IMR-90 (cell line): ENCODE data around the gene ADH5. TPM values are rescaled to one million over a fixed set of nuclear protein-coding genes. Genes with fewer than 3 reads are reported as not detected.

Experiments
- ATAC-seq: fragments of 200-7000 bp; cut with Tn5 transposase; 2 replicates; pipeline ENCODE4 v1.9.1; 2020; ENCODE audit warnings: low read depth, mild to moderate bottlenecking, moderate library complexity
- BruUV-seq: library from RNA; stranded (reverse); fragments of 400-500 nt; replicated peaks from 2 replicates; lab custom pipeline; 2021; lab: Mats Ljungman, UMichigan
- CTCF ChIA-PET: fragments of 300-600 bp; formaldehyde crosslinking; extraction: SDS; loops from one replicate; lab custom pipeline; 2021; ENCODE audit warnings: antibody characterized with exemption; lab: Yijun Ruan, JAX
- POLR2A ChIA-PET: fragments of 300-600 bp; sonication (Branson Sonifier 250); formaldehyde crosslinking; loops from one replicate; lab custom pipeline; 2022; ENCODE audit warnings: antibody characterized with exemption; ENCODE audit not compliant: unreplicated experiment; lab: Charles Lee
- DNase-seq: peaks from one replicate; pipeline ENCODE4 v3.0.0; 2013
- H2AFZ ChIP-seq: replicated peaks from 2 replicates; pipeline ENCODE3; 2013; ENCODE audit warnings: low read length, mild to moderate bottlenecking; ENCODE audit not compliant: poor library complexity
- H2AK5ac ChIP-seq: 2 replicates; pipeline ENCODE4 v1.6.1; 2013; ENCODE audit warnings: low read depth, low read length, inconsistent platforms
- H2AK9ac ChIP-seq: replicated peaks from 2 replicates; pipeline ENCODE3; 2013; ENCODE audit warnings: mild to moderate bottlenecking, low read depth, low read length, moderate library complexity; ENCODE audit not compliant: poor library complexity
- H2BK120ac ChIP-seq: 2 replicates; pipeline ENCODE4 v1.6.1; 2013; ENCODE audit warnings: low read depth, low read length, inconsistent platforms
- H2BK15ac ChIP-seq: 3 replicates; pipeline ENCODE4 v1.6.1; 2013; ENCODE audit warnings: low read depth, low read length, inconsistent platforms
- H2BK20ac ChIP-seq: 2 replicates; pipeline ENCODE4 v1.6.1; 2013; ENCODE audit warnings: low read depth, mild to moderate bottlenecking, inconsistent platforms, low read length, moderate library complexity
- H2BK5ac ChIP-seq: 2 replicates; pipeline ENCODE4 v1.6.1; 2013; ENCODE audit warnings: mild to moderate bottlenecking, low read depth, low read length, inconsistent platforms; ENCODE audit not compliant: poor library complexity, severe bottlenecking
- H3K14ac ChIP-seq: replicated peaks from 2 replicates; pipeline ENCODE4 v1.6.1; 2013; ENCODE audit warnings: low read depth, low read length, inconsistent platforms
- H3K18ac ChIP-seq: 2 replicates; pipeline ENCODE4 v1.6.1; 2013; ENCODE audit warnings: low read depth, low read length, control low read depth
- H3K23ac ChIP-seq: 2 replicates; pipeline ENCODE4 v1.6.1; 2013; ENCODE audit warnings: low read depth, low read length, inconsistent platforms
- H3K27ac ChIP-seq: 2 replicates; pipeline ENCODE4 v1.5.1; 2013; ENCODE audit warnings: mild to moderate bottlenecking, control low read depth, low read length; ENCODE audit not compliant: insufficient read depth
- H3K27me3 ChIP-seq: 2 replicates; pipeline ENCODE4 v1.6.1; 2013; ENCODE audit warnings: low read length; ENCODE audit not compliant: control insufficient read depth, insufficient read depth
- H3K36me3 ChIP-seq: 2 replicates; pipeline ENCODE4 v1.6.1; 2013; ENCODE audit warnings: low read length, mixed read lengths; ENCODE audit not compliant: control insufficient read depth, insufficient read depth
- H3K4ac ChIP-seq: 2 replicates; pipeline ENCODE4 v1.6.1; 2013; ENCODE audit warnings: low read depth, low read length, inconsistent platforms
- H3K4me1 ChIP-seq: 2 replicates; pipeline ENCODE4 v1.6.1; 2013; ENCODE audit warnings: low read length, mixed read lengths; ENCODE audit not compliant: control insufficient read depth, insufficient read depth
- H3K4me2 ChIP-seq: 2 replicates; pipeline ENCODE4 v1.6.1; 2013; ENCODE audit warnings: low read depth, mild to moderate bottlenecking, control low read depth, low read length, moderate library complexity
- H3K4me3 ChIP-seq: 2 replicates; pipeline ENCODE4 v1.5.1; 2013; ENCODE audit warnings: low read depth, mild to moderate bottlenecking, control low read depth, low read length, moderate library complexity; ENCODE audit not compliant: insufficient read depth
- H3K56ac ChIP-seq: 2 replicates; pipeline ENCODE4 v1.6.1; 2013; ENCODE audit warnings: low read length, inconsistent platforms; ENCODE audit not compliant: insufficient read depth; ENCODE audit errors: extremely low read depth
- H3K79me1 ChIP-seq, 2 experiments: 2 replicates each; pipeline ENCODE4 v1.6.1; 2013; ENCODE audit warnings: low read length in 2 of 2, inconsistent platforms in 1 of 2, low read depth in 1 of 2
- H3K9ac ChIP-seq: 2 replicates; pipeline ENCODE4 v1.6.1; 2013; ENCODE audit warnings: low read depth, low read length, control low read depth
- H3K9me1 ChIP-seq: 2 replicates; pipeline ENCODE4 v1.6.1; 2013; ENCODE audit warnings: low read length, inconsistent platforms; ENCODE audit not compliant: insufficient read depth
- H3K9me3 ChIP-seq: 2 replicates; pipeline ENCODE4 v1.6.1; 2013; ENCODE audit warnings: low read length; ENCODE audit not compliant: control insufficient read depth, insufficient read depth
- H4K20me1 ChIP-seq: 2 replicates; pipeline ENCODE4 v1.6.1; 2013; ENCODE audit warnings: low read length, inconsistent platforms; ENCODE audit not compliant: insufficient read depth
- H4K5ac ChIP-seq: 2 replicates; pipeline ENCODE4 v1.6.1; 2013; ENCODE audit warnings: mild to moderate bottlenecking, low read depth, low read length, control low read depth
- H4K8ac ChIP-seq, 2 experiments: 2 replicates each; pipeline ENCODE4 v1.6.1; 2013; ENCODE audit warnings: low read depth in 2 of 2, low read length in 2 of 2, control low read depth in 1 of 2, inconsistent platforms in 1 of 2
- H4K91ac ChIP-seq: 2 replicates; pipeline ENCODE4 v1.6.1; 2013; ENCODE audit warnings: low read depth, low read length, inconsistent platforms; ENCODE audit not compliant: insufficient read depth
- BHLHE40 ChIP-seq: fragments of 150-350 bp; IDR thresholded peaks from 2 replicates; pipeline ENCODE4 v1.6.1; 2016; ENCODE audit warnings: mild to moderate bottlenecking, low read depth, low read length
- CEBPB ChIP-seq: IDR thresholded peaks from 2 replicates; pipeline ENCODE4 v1.6.1; 2012; ENCODE audit warnings: low read depth, low read length, improper control_type of control experiment
- CHD1 ChIP-seq: IDR thresholded peaks from 2 replicates; pipeline ENCODE4 v1.6.1; 2012; ENCODE audit warnings: low read depth, low read length, improper control_type of control experiment
- CTCF ChIP-seq: conservative IDR thresholded peaks from 2 replicates; pipeline ENCODE4 v1.5.1; 2012; ENCODE audit warnings: mild to moderate bottlenecking, low read depth, low read length, improper control_type of control experiment
- ELK1 ChIP-seq: fragments of 150-350 bp; IDR thresholded peaks from 2 replicates; pipeline ENCODE4 v1.6.1; 2016; ENCODE audit warnings: low read depth, mild to moderate bottlenecking, low read length, moderate library complexity, borderline replicate concordance
- MAFK ChIP-seq: IDR thresholded peaks from 2 replicates; pipeline ENCODE4 v1.6.1; 2012; ENCODE audit warnings: low read depth, low read length, improper control_type of control experiment
- MAZ ChIP-seq: IDR thresholded peaks from 2 replicates; pipeline ENCODE4 v1.6.1; 2012; ENCODE audit warnings: low read depth, mild to moderate bottlenecking, low read length, improper control_type of control experiment, moderate library complexity, borderline replicate concordance
- MXI1 ChIP-seq: IDR thresholded peaks from 2 replicates; pipeline ENCODE4 v1.6.1; 2012; ENCODE audit warnings: low read depth, mild to moderate bottlenecking, low read length, moderate library complexity, borderline replicate concordance
- NFE2L2 ChIP-seq: fragments of 150-350 bp; IDR thresholded peaks from 2 replicates; pipeline ENCODE4 v1.6.1; 2016; ENCODE audit warnings: low read depth, mild to moderate bottlenecking, low read length
- POLR2A ChIP-seq: IDR thresholded peaks from 2 replicates; pipeline ENCODE4 v1.6.1; 2012; ENCODE audit warnings: mild to moderate bottlenecking, low read depth, low read length
- RAD21 ChIP-seq: IDR thresholded peaks from 2 replicates; pipeline ENCODE4 v1.6.1; 2012; ENCODE audit warnings: low read length, improper control_type of control experiment
- SMC3 ChIP-seq: fragments of 150-350 bp; IDR thresholded peaks from 2 replicates; pipeline ENCODE4 v1.6.1; 2016; ENCODE audit warnings: low read depth, mild to moderate bottlenecking, antibody characterized with exemption, low read length, moderate library complexity
- USF2 ChIP-seq: fragments of 150-350 bp; IDR thresholded peaks from 2 replicates; pipeline ENCODE4 v1.6.1; 2017; ENCODE audit warnings: mild to moderate bottlenecking, antibody characterized with exemption, low read length, low read depth
- WGBS, 2 experiments: methylation state at CpG; one replicate each; pipeline versions ENCODE4 v1.1.5 to v1.1.7; 2013; ENCODE audit warnings: missing lambda C conversion rate in 2 of 2; ENCODE audit not compliant: insufficient read length in 1 of 2; ENCODE audit errors: extremely low coverage in 2 of 2; 5-methylcytosine and 5-hydroxymethylcytosine counted together
- dilution Hi-C: fragments of 300-500 bp; cut with HindIII; formaldehyde crosslinking; loops from one replicate; pipeline ENCODE4 v1.14.3; 2018; ENCODE audit warnings: low sequenced_read_pairs; ENCODE audit not compliant: unreplicated experiment
- in situ Hi-C: fragments of 300-500 bp; cut with MboI; formaldehyde crosslinking; loops from 3 replicates; pipeline ENCODE4 v1.14.3; 2019; ENCODE audit warnings: low sequenced_read_pairs, inconsistent platforms, mixed read lengths
- intact Hi-C: fragments of 100-400 bp; cut with micrococcal nuclease; formaldehyde crosslinking; loops from 2 replicates; pipeline ENCODE4 v1.10.0; 2022
- polyA plus RNA-seq, 3 experiments: library from polyadenylated mRNA; depleted of rRNA; stranded (reverse); fragments of >200 nt; gene quantifications; 2 replicates each; pipeline ENCODE4 v1.2.3, GENCODE V29; 2012; ENCODE audit warnings: low replicate concordance in 1 of 3
- total RNA-seq: library from RNA; depleted of rRNA; stranded (reverse); fragments of >200 nt; gene quantifications from 2 replicates; pipeline ENCODE4 v1.2.3, GENCODE V29; 2012

ADH5 gene
- total and polyA plus RNA-seq, 2 of the 4 experiments (the other 2 are of a cell fraction), result 140 to 178 TPM

GRCh38 chr4:99052902-99053301 is 35.7 kb downstream of the ADH5 start (continued):
- TF ChIP-seq USF2, result no peak
- no peak for TF ChIP-seq SMC3
- no peak; the same call in 1 of the 2 replicates for TF ChIP-seq CEBPB
- TF ChIP-seq MAZ, result no peak

- no peak; the same call in 1 of the 2 replicates for ATAC-seq
- H3K9ac ChIP-seq, result no peak overlapping the region
- no peak for TF ChIP-seq CEBPB
- TF ChIP-seq MAFK, result no peak
- no peak for TF ChIP-seq BHLHE40
- TF ChIP-seq CHD1, result no peak
- no peak for TF ChIP-seq SMC3
- TF ChIP-seq POLR2A, result no peak
- TF ChIP-seq ELK1, result no peak
- no peak for TF ChIP-seq NFE2L2
- no peak for TF ChIP-seq RAD21
- TF ChIP-seq USF2, result no peak
- no peak for TF ChIP-seq MXI1
- TF ChIP-seq CTCF, result no peak
Observed at GRCh38 chr4:99047710-99048109, 40.9 kb downstream of the ADH5 start.

More at GRCh38 chr4:99047710-99048109, 40.9 kb downstream of the ADH5 start:
- BruUV-seq, result no TSS peak
- Histone ChIP-seq H2BK20ac (no peak overlapping the region), H3K27me3 (no peaks in the 10 kb centered on the region), H4K91ac (no peak overlapping the region), H3K9me1 (no peaks in the 10 kb centered on the region; the same call in 1 of the 2 replicates), H3K18ac (no peak overlapping the region), H3K4me1 (peaks cover 3% of the 10 kb centered on the region; the same call in 1 of the 2 replicates), H3K23ac (no peak overlapping the region), H2AFZ (no peak overlapping the region), H3K4me2 (no peak overlapping the region), H2AK5ac (no peak overlapping the region), H3K27ac (no peak overlapping the region), H2BK120ac (no peak overlapping the region), H3K9me3 (no peaks in the 10 kb centered on the region), H4K8ac (no peak overlapping the region), H3K79me1 (peaks cover 13 to 18% of the 10 kb centered on the region in 2 experiments; a peak in 3 of 4 replicates), H4K20me1 (no peaks in the 10 kb centered on the region), H2AK9ac (no peak overlapping the region), H2BK15ac (no peak overlapping the region), H3K56ac (no peak overlapping the region), H2BK5ac (no peak overlapping the region), H4K5ac (no peak overlapping the region), H3K36me3 (peaks cover 17% of the 10 kb centered on the region), H3K14ac (no peak overlapping the region), H3K4me3 (no peak overlapping the region), H3K4ac (no peak overlapping the region)
- ChIA-PET CTCF (no interaction called here), POLR2A (no interaction called here)
- WGBS, 2 experiments, result no CpG with 5 or more reads among the region's 2 CpGs
- dilution Hi-C loops, result no loop called here
- in situ Hi-C loops, result no loop called here
- no peak for DNase-seq
- intact Hi-C loops, result no loop called here
